SJSA1 (cell line): ENCODE results near the gene ALPK3. TPM values are rescaled to one million over a fixed set of nuclear protein-coding genes. Genes with fewer than 3 reads are reported as not detected.

Experiments used
- DNase-seq, 2 experiments: peaks; one replicate each; pipeline ENCODE4 v3.0.0-alpha.2; 2015 to 2020; ENCODE audit warnings: low spot score in 2 of 2, low read depth in 1 of 2
- H3K27ac ChIP-seq: fragments of 250-450 bp; sonication (Bioruptor Pico); 2 replicates; pipeline ENCODE4 v1.5.1; 2020; ENCODE audit warnings: mild to moderate bottlenecking, moderate library complexity
- H3K27me3 ChIP-seq: fragments of 250-450 bp; sonication (Bioruptor Pico); replicated peaks from 2 replicates; pipeline ENCODE4 v1.5.1; 2020; ENCODE audit warnings: mild to moderate bottlenecking, moderate library complexity
- H3K36me3 ChIP-seq: fragments of 250-450 bp; sonication (Bioruptor Pico); 2 replicates; pipeline ENCODE4 v1.5.1; 2020; ENCODE audit warnings: mild to moderate bottlenecking
- H3K4me1 ChIP-seq: fragments of 250-450 bp; sonication (Bioruptor Pico); replicated peaks from 2 replicates; pipeline ENCODE4 v1.6.1; 2021; ENCODE audit warnings: mild to moderate bottlenecking
- H3K4me3 ChIP-seq: fragments of 250-450 bp; sonication (Bioruptor Pico); 2 replicates; pipeline ENCODE4 v1.5.1; 2020; ENCODE audit warnings: mild to moderate bottlenecking
- H3K9me3 ChIP-seq: fragments of 250-450 bp; sonication (Bioruptor Pico); replicated peaks from 2 replicates; pipeline ENCODE4 v1.5.1; 2020; ENCODE audit warnings: mild to moderate bottlenecking
- total RNA-seq: library from RNA; depleted of rRNA; stranded (reverse); fragments of >200 nt; shearing (Covaris generic); gene quantifications from 2 replicates; pipeline ENCODE4 v1.2.3, GENCODE V29; 2014

The ALPK3 gene
- total RNA-seq, 1 experiment from 2014 or later: 0.03 TPM

- peaks cover 52% of the 10 kb centered on the region for H3K36me3 ChIP-seq
- H3K27ac ChIP-seq: no peak overlapping the region
- H3K4me3 ChIP-seq: no peak overlapping the region
- DNase-seq: no peak
- H3K9me3 ChIP-seq: no peaks in the 10 kb centered on the region
- H3K27me3 ChIP-seq: no peaks in the 10 kb centered on the region
- no peaks in the 10 kb centered on the region for H3K4me1 ChIP-seq
Measured at GRCh38 chr15:84790676-84791075, 26.5 kb upstream of the ALPK3 start.

GRCh38 chr15:84791763-84792162 is 25.4 kb upstream of the ALPK3 start:
- no peak overlapping the region for H3K4me3 ChIP-seq
- no peak for DNase-seq
- H3K9me3 ChIP-seq: no peaks in the 10 kb centered on the region
- no peak overlapping the region for H3K27ac ChIP-seq
- H3K36me3 ChIP-seq: peaks cover 51% of the 10 kb centered on the region
- no peaks in the 10 kb centered on the region for H3K4me1 ChIP-seq
- H3K27me3 ChIP-seq: no peaks in the 10 kb centered on the region

GRCh38 chr15:84793431-84794161 is 23.6 kb upstream of the ALPK3 start:
- Histone ChIP-seq H3K9me3 (no peaks in the 10 kb centered on the region), H3K4me3 (no peak overlapping the region), H3K4me1 (0 out of 2 replicates have a peak, but pooled peaks cover 3% of the 10 kb centered on the region), H3K36me3 (peaks cover 63% of the 10 kb centered on the region), H3K27me3 (no peaks in the 10 kb centered on the region), H3K27ac (no peak overlapping the region)
- no peak for DNase-seq

GRCh38 chr15:84794162-84794547 is 23.0 kb upstream of the ALPK3 start:
- Histone ChIP-seq H3K4me3 (no peak overlapping the region), H3K27ac (no peak overlapping the region), H3K36me3 (peaks cover 67% of the 10 kb centered on the region), H3K4me1 (0 out of 2 replicates have a peak, but pooled peaks cover 3% of the 10 kb centered on the region), H3K9me3 (no peaks in the 10 kb centered on the region), H3K27me3 (no peaks in the 10 kb centered on the region)
- DNase-seq: no peak

GRCh38 chr15:84795186-84795585 is 22.0 kb upstream of the ALPK3 start:
- H3K4me1 ChIP-seq: 0 out of 2 replicates have a peak, but pooled peaks cover 3% of the 10 kb centered on the region
- no peak overlapping the region for H3K4me3 ChIP-seq
- no peak overlapping the region for H3K27ac ChIP-seq
- H3K9me3 ChIP-seq: no peaks in the 10 kb centered on the region
- no peak for DNase-seq
- no peaks in the 10 kb centered on the region for H3K27me3 ChIP-seq
- peaks cover 75% of the 10 kb centered on the region for H3K36me3 ChIP-seq

DNA sequence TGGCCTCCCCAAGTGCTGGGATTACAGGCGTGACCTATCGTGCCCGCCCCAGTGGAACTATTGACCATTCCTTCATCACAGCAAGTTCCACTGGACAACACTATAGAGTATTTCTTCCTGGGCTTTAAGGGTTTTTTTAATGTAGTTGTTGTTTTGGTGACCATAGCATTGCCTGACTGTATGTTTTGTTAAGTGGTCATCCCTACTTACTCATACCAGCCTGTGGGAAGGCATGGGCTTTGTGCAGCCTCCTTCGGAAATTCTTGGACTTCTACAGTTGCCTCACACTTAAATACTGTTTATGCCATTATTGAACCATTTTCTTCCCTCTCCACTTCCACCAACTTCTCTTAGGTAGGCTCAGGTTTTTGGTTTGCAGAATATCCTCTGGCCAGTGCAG is 19.9 kb upstream of the ALPK3 start:
- Histone ChIP-seq H3K4me1 (0 out of 2 replicates have a peak, but pooled peaks cover 3% of the 10 kb centered on the region), H3K27me3 (no peaks in the 10 kb centered on the region), H3K9me3 (no peaks in the 10 kb centered on the region), H3K27ac (peak overlapping the region; percentile 10; the same call in 1 of the 2 replicates), H3K36me3 (peaks cover 78% of the 10 kb centered on the region), H3K4me3 (no peak overlapping the region)
- DNase-seq: no peak

DNA sequence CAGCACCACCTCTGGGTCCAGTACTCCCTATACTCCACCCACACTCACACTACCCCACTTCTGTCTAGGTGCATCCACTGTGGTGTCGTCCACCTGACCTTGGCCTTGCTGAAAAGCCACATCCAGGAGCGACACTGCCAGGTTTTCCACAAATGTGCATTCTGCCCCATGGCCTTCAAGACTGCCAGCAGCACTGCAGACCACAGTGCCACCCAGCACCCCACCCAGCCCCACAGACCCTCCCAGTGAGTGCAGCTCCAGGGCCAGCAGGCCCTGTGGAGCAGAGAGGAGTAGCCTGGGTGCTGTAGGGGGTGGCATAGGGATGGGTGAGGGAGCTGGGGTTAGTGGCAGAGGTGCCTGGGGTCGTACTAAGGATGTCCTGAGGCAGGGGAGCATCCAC is 19.4 kb upstream of the ALPK3 start:
- 0 out of 2 replicates have a peak, but pooled peaks cover 3% of the 10 kb centered on the region for H3K4me1 ChIP-seq
- DNase-seq: no peak
- no peak overlapping the region for H3K4me3 ChIP-seq
- no peaks in the 10 kb centered on the region for H3K9me3 ChIP-seq
- no peaks in the 10 kb centered on the region for H3K27me3 ChIP-seq
- H3K36me3 ChIP-seq: peaks cover 75% of the 10 kb centered on the region
- no peak overlapping the region for H3K27ac ChIP-seq

- H3K36me3 ChIP-seq: peaks cover 74% of the 10 kb centered on the region
- no peak for DNase-seq
- no peaks in the 10 kb centered on the region for H3K27me3 ChIP-seq
- H3K27ac ChIP-seq: no peak overlapping the region
- H3K9me3 ChIP-seq: no peaks in the 10 kb centered on the region
- 0 out of 2 replicates have a peak, but pooled peaks cover 3% of the 10 kb centered on the region for H3K4me1 ChIP-seq
- no peak overlapping the region for H3K4me3 ChIP-seq
Measured at GRCh38 chr15:84798436-84798946, 18.7 kb upstream of the ALPK3 start.

GRCh38 chr15:84799511-84800187 is 17.5 kb upstream of the ALPK3 start:
- H3K27me3 ChIP-seq: no peaks in the 10 kb centered on the region
- peaks cover 77% of the 10 kb centered on the region for H3K36me3 ChIP-seq
- H3K27ac ChIP-seq: no peak overlapping the region
- no peak overlapping the region for H3K4me3 ChIP-seq
- no peaks in the 10 kb centered on the region for H3K9me3 ChIP-seq
- H3K4me1 ChIP-seq: 0 out of 2 replicates have a peak, but pooled peaks cover 3% of the 10 kb centered on the region
- DNase-seq: no peak

- H3K27ac ChIP-seq: no peak overlapping the region
- 0 out of 2 replicates have a peak, but pooled peaks cover 3% of the 10 kb centered on the region for H3K4me1 ChIP-seq
- no peak overlapping the region for H3K4me3 ChIP-seq
- H3K27me3 ChIP-seq: no peaks in the 10 kb centered on the region
- DNase-seq: no peak
- peaks cover 82% of the 10 kb centered on the region for H3K36me3 ChIP-seq
- H3K9me3 ChIP-seq: no peaks in the 10 kb centered on the region
Measured at GRCh38 chr15:84800365-84800806, 16.8 kb upstream of the ALPK3 start.

- H3K27ac ChIP-seq: no peak overlapping the region
- H3K9me3 ChIP-seq: no peaks in the 10 kb centered on the region
- no peaks in the 10 kb centered on the region for H3K4me1 ChIP-seq
- H3K27me3 ChIP-seq: no peaks in the 10 kb centered on the region
- H3K36me3 ChIP-seq: peaks cover 52% of the 10 kb centered on the region
- DNase-seq: no peak
- no peak overlapping the region for H3K4me3 ChIP-seq
Measured at GRCh38 chr15:84804005-84804900, 12.9 kb upstream of the ALPK3 start.

GRCh38 chr15:84805221-84805620 is 11.9 kb upstream of the ALPK3 start:
- H3K27me3 ChIP-seq: no peaks in the 10 kb centered on the region
- DNase-seq: no peak
- H3K9me3 ChIP-seq: no peaks in the 10 kb centered on the region
- H3K36me3 ChIP-seq: peaks cover 42% of the 10 kb centered on the region
- H3K4me3 ChIP-seq: no peak overlapping the region
- no peak overlapping the region for H3K27ac ChIP-seq
- H3K4me1 ChIP-seq: no peaks in the 10 kb centered on the region

DNA sequence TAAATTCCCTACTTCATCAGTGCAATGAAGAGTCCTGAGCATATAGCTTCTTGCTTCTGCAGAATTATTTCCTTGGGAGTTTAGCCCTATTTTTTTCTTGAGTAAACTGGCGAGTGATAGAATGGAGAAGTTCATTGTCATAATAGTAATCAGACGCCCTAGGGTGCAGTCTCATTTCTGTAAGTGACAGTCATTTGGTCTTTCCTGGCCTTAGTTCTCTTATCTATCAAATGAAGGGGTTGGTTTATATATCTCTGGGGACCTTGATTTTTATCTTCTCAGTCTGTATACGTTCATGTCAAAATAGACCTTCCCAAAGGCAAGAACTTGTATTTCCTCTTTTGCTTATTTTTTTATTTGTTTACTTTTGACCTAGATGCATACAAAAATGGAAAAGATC is 9.9 kb upstream of the ALPK3 start:
- H3K4me3 ChIP-seq: no peak overlapping the region
- H3K4me1 ChIP-seq: no peaks in the 10 kb centered on the region
- peaks cover 25% of the 10 kb centered on the region for H3K36me3 ChIP-seq
- no peak for DNase-seq
- no peak overlapping the region for H3K27ac ChIP-seq
- no peaks in the 10 kb centered on the region for H3K9me3 ChIP-seq
- no peaks in the 10 kb centered on the region for H3K27me3 ChIP-seq
